Kidney (tissue), 14 donors: ENCODE data around the gene SLC23A2. TPM values are rescaled to one million over a fixed set of nuclear protein-coding genes. Genes with fewer than 3 reads are reported as not detected.

Source experiments
- DNase-seq, 5 donors: peaks; one replicate each; pipeline ENCODE4 v3.0.0-alpha.2; 2013 to 2020
- FAIRE-seq: peaks from 2 replicates; lab custom pipeline; 2012; peaks lifted over from hg19 to GRCh38; lab: Jason Lieb, UNC
- H3K27ac ChIP-seq, 2 donors: one replicate each; pipeline ENCODE4 v1.7.0; 2013; ENCODE audit warnings: low read depth in 2 of 2, low read length in 2 of 2, inconsistent platforms in 1 of 2
- H3K27me3 ChIP-seq: one replicate; pipeline ENCODE4 v1.7.1; 2013; ENCODE audit warnings: low read length, inconsistent platforms; ENCODE audit not compliant: control insufficient read depth, insufficient read depth
- H3K36me3 ChIP-seq, 3 donors: one replicate each; pipeline versions ENCODE4 v1.7.0 to v1.7.1; 2013; ENCODE audit warnings: low read length in 3 of 3, control low read depth in 1 of 3, inconsistent platforms in 1 of 3; ENCODE audit not compliant: insufficient read depth in 3 of 3, control insufficient read depth in 2 of 3
- H3K4me1 ChIP-seq, 3 donors: one replicate each; pipeline versions ENCODE4 v1.7.0 to v1.7.1; 2013; ENCODE audit warnings: low read length in 3 of 3, inconsistent platforms in 1 of 3, low read depth in 1 of 3; ENCODE audit not compliant: control insufficient read depth in 2 of 3, insufficient read depth in 2 of 3
- H3K4me3 ChIP-seq, 3 donors: one replicate each; pipeline versions ENCODE4 v1.7.0 to v1.8.1; 2013; ENCODE audit warnings: low read length in 3 of 3, control low read depth in 1 of 3, inconsistent platforms in 1 of 3
- H3K9ac ChIP-seq, 3 donors: one replicate each; pipeline versions ENCODE4 v1.7.0 to v1.7.1; 2013; ENCODE audit warnings: low read length in 3 of 3, control low read depth in 1 of 3, inconsistent platforms in 1 of 3
- H3K9me3 ChIP-seq, 3 donors: one replicate each; pipeline versions ENCODE4 v1.7.0 to v1.7.1; 2013; ENCODE audit warnings: low read length in 3 of 3, control low read depth in 1 of 3, inconsistent platforms in 1 of 3; ENCODE audit not compliant: control insufficient read depth in 2 of 3, insufficient read depth in 1 of 3
- CTCF ChIP-seq: IDR thresholded peaks from 3 replicates; pipeline ENCODE4 v1.5.1; 2012; ENCODE audit warnings: mild to moderate bottlenecking, moderate library complexity, borderline replicate concordance; ENCODE audit not compliant: insufficient read depth; ENCODE audit errors: extremely low read depth
- intact Hi-C: fragments of 100-400 bp; cut with DNase I; formaldehyde crosslinking; loops from one replicate; pipeline ENCODE4 v1.11.1; 2022
- polyA plus RNA-seq: library from polyadenylated mRNA; stranded (reverse); fragments of 350-450 nt; fragmentation: Illumina TruSeq; extraction: RNeasy Lipid Tissue Mini Kit (QIAGEN cat#74804); gene quantifications from one replicate; pipeline ENCODE4 v1.2.3, GENCODE V29; 2014; ENCODE audit warnings: low read depth, low replicate concordance; ENCODE audit not compliant: insufficient read depth
- total RNA-seq: library from RNA; stranded (reverse); fragmentation: NEBNext Ultra II Directional; extraction: Animal tissue kit (Norgen Biotek cat#: 25700); gene quantifications from one replicate; pipeline ENCODE4 v1.2.1, GENCODE V29; 2021
- donor health status: control.
- donor health status: control.
- donor health status: control.
- donor health status: control.
- donor health status: control.
- donor health status: DM: yes; HTN: yes; CAD: no.
- donor health status: Normal renal cell carcinoma (clear cell type).

SLC23A2 gene
- total and polyA plus RNA-seq, 2 donors from 2014 or later = 4.8 to 20.5 TPM

- Histone ChIP-seq H3K4me3 (no peak overlapping the region), H3K9ac (no peak overlapping the region), H3K36me3 (no peaks in the 10 kb centered on the region), H3K27me3 (no peaks in the 10 kb centered on the region), H3K9me3 (no peaks in the 10 kb centered on the region), H3K27ac (peak overlapping the region in 1 of 2 donors; percentile 41), H3K4me1 (peaks cover 0 to 2% (median 0%) of the 10 kb centered on the region in 3 donors)
- FAIRE-seq (no peak), DNase-seq (no peak)
- TF ChIP-seq CTCF = no peak
- intact Hi-C loops = no loop called here
Measured at GRCh38 chr20:4942331-4942730, 59.0 kb downstream of the SLC23A2 start.

GRCh38 chr20:4937407-4938319 lies 63.6 kb downstream of the SLC23A2 start:
- Histone ChIP-seq H3K9ac (no peak overlapping the region), H3K9me3 (no peaks in the 10 kb centered on the region), H3K27me3 (no peaks in the 10 kb centered on the region), H3K4me3 (no peak overlapping the region), H3K36me3 (no peaks in the 10 kb centered on the region), H3K4me1 (peaks cover 0 to 2% (median 0%) of the 10 kb centered on the region in 3 donors), H3K27ac (no peak overlapping the region)
- DNase-seq = peak in 3 of 5 donors; percentile 52 to 85 (median 74)
- intact Hi-C loops = no loop called here
- TF ChIP-seq CTCF = no peak
- FAIRE-seq = no peak

DNA sequence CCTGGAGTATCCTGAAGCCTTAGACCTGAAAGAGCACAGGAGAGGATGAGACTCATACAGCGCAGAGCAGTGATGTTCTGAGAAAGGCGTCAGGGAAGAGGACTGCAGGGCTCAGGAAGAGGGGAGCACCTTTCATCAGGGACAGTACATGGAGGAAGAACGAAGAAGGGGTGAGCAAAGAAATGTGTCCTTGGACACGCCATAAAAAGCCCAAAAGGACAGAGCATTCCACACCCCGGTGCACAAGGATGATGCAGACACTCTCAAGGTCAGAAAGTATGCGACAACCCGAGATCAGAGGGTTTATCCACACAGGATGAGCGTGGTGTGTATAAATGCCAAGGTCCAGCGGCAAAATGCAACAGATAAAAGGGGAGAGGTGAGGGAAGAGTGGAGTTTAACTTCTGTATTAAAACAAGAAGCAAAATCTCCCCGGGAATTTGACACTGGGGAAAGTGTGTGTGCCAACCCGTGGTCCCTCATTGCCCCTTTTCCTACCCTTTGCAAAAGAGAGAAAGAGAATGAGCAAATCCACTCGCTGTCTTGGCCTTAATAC lies 64.4 kb downstream of the SLC23A2 start:
- Histone ChIP-seq H3K27me3 (no peaks in the 10 kb centered on the region), H3K27ac (no peak overlapping the region), H3K9me3 (no peaks in the 10 kb centered on the region), H3K9ac (no peak overlapping the region), H3K36me3 (peaks cover 0 to 4% (median 4%) of the 10 kb centered on the region in 3 donors), H3K4me1 (peaks cover 0 to 2% (median 0%) of the 10 kb centered on the region in 3 donors), H3K4me3 (no peak overlapping the region)
- FAIRE-seq (no peak), DNase-seq (no peak)
- TF ChIP-seq CTCF = no peak
- intact Hi-C loops = no loop called here
